Amygdala (tissue), 56 donors: Measurements from ENCODE around the gene AKR1A1.
"Not testable (repeated sequence)": the region's sequence is repeated elsewhere in the genome, so short reads cannot be mapped to it uniquely, and the experiment has no call there.

Experiments used
- DNase-seq, 56 donors: peaks; one replicate each; lab custom pipeline; 2025; lab: John Stamatoyannopoulos, UW

AKR1A1 gene

GRCh38 chr1:45522324-45523104 lies 28.1 kb upstream of the AKR1A1 start:
- DNase-seq: no peak

GRCh38 chr1:45523516-45523915 lies 27.1 kb upstream of the AKR1A1 start:
- not testable (repeated sequence) for DNase-seq

- not testable (repeated sequence) for DNase-seq
Observed at GRCh38 chr1:45523975-45524374, 26.7 kb upstream of the AKR1A1 start.

GRCh38 chr1:45526135-45526644 lies 24.4 kb upstream of the AKR1A1 start:
- DNase-seq: no peak

- no peak for DNase-seq
Observed at GRCh38 chr1:45530632-45531135, 19.9 kb upstream of the AKR1A1 start.

GRCh38 chr1:45531873-45532272 lies 18.8 kb upstream of the AKR1A1 start:
- no peak for DNase-seq

GRCh38 chr1:45535988-45536766 lies 14.4 kb upstream of the AKR1A1 start:
- no peak for DNase-seq

- DNase-seq: no peak
Observed at GRCh38 chr1:45536886-45537285, 13.7 kb upstream of the AKR1A1 start.

GRCh38 chr1:45541193-45541592 lies 9.4 kb upstream of the AKR1A1 start:
- DNase-seq: no peak

GRCh38 chr1:45542591-45542990 lies 8.0 kb upstream of the AKR1A1 start:
- peak in 1 of 56 donors; percentile 3 for DNase-seq

- peak in 33 of 56 donors; percentile 2 to 56 (median 14) for DNase-seq
Observed at GRCh38 chr1:45543581-45544417, 6.8 kb upstream of the AKR1A1 start.

- DNase-seq: no peak
Observed at GRCh38 chr1:45544530-45544929, 6.1 kb upstream of the AKR1A1 start.

GRCh38 chr1:45545019-45545493 lies 5.6 kb upstream of the AKR1A1 start:
- DNase-seq: no peak

- DNase-seq: no peak
Observed at GRCh38 chr1:45545553-45546310, 4.9 kb upstream of the AKR1A1 start.

- no peak for DNase-seq
Observed at GRCh38 chr1:45551684-45552083, 1.1 kb downstream of the AKR1A1 start.

GRCh38 chr1:45552331-45552730 lies 1.7 kb downstream of the AKR1A1 start:
- peak in 1 of 56 donors; percentile 9 for DNase-seq

- DNase-seq: no peak
Observed at GRCh38 chr1:45554198-45554597, 3.6 kb downstream of the AKR1A1 start.

GRCh38 chr1:45557422-45557944 lies 6.9 kb downstream of the AKR1A1 start:
- no peak for DNase-seq

GRCh38 chr1:45563843-45564242 lies 13.2 kb downstream of the AKR1A1 start:
- DNase-seq: no peak
